HG03196 (cell line): ENCODE results near the gene RNU1-2.
"Not testable (repeated sequence)": the region's sequence is repeated elsewhere in the genome, so short reads cannot be mapped to it uniquely, and the experiment has no call there.

Experiments
- ATAC-seq: cut with Tn5 transposase; IDR thresholded peaks from one replicate; pipeline ENCODE4 v1.9.1; 2021; ENCODE audit not compliant: unreplicated experiment

The RNU1-2 gene

DNA sequence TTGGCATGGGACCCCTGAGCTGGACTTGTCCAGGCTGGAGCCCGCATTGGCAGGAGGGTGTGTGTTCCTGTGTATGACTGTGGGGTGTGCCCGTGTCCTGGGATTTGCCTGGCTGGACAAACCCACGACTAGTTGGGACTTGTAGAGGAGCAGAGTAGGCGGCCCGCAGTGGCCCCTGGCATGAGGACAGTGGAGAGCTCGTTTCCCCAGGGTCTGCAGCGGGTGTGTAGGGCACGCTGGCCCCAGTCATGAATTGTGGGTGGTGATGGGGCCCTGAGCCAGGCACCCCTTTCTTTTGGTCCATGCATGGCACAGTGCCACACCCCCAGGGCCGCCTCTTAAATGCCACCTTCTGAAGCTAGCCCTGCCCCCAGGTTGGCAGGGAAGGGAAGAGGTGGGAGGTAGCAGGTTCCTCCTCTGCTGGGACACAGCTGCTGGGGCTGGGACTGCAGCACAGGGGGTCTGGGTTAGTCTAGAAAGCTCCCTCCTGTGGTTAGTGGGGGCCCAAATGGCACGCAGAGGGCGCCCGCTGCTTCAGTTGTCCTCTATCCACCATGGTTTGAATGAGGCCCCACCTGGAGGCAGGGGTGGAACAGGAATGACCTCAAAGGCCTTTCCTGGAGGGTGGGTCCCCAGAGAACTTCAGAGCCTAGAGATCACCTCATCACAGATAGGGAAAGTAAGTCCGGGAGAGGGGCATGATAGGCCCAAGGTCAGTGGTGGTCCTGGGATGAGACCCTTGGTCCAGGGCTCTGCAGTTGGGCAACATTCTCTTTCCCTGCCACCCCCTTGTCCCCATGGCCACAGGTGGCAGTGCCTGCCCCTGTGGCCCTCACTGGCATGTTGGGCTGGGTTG is 30.1 kb downstream of the RNU1-2 start:
- no peak for ATAC-seq

DNA sequence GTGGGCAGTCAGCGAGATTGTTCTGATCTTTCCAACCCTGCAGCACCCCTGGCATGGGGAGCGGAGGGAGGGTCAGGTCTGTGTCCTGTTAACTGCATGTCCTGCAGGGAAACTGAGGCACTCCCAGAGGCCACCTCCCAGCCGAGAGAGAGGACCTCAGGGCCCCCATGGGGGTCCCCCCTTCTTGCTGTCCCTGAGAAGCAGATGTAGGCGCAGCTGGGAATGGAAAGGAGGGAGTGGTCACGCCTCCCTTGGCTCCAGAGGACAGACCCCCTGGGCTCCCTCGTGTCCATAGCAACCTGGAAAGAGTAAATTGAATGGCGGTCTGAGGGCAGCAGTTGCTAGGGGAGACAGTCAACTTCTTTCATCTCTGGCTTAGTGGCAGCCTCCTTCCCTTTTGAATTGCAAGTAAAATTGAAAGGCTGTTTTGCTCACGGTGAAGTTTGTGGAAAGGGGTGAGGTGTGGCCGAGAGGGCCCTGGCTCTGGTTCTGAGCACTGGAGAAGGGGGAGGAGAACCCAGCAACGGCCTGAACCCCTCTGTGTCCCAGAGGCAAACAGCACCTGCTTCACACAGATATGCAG is 30.8 kb downstream of the RNU1-2 start:
- no peak for ATAC-seq

DNA sequence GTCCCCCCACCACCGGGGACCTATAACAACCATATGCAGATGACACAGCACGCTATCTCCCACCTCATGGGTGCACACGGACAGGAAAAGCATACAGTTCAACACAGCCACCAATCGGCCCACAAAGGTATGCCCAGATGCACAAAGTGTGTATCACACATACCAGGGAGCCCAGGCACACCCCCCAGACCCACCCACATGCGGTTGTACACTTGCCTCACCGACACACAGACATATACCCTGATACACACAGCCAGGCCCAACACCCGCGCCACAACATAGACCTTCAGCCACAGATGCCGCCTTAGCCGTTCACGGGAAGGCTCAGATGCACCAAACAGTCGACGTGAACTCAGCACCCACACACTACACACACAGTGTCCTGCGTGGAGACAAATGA is 31.5 kb downstream of the RNU1-2 start:
- ATAC-seq = no peak

DNA sequence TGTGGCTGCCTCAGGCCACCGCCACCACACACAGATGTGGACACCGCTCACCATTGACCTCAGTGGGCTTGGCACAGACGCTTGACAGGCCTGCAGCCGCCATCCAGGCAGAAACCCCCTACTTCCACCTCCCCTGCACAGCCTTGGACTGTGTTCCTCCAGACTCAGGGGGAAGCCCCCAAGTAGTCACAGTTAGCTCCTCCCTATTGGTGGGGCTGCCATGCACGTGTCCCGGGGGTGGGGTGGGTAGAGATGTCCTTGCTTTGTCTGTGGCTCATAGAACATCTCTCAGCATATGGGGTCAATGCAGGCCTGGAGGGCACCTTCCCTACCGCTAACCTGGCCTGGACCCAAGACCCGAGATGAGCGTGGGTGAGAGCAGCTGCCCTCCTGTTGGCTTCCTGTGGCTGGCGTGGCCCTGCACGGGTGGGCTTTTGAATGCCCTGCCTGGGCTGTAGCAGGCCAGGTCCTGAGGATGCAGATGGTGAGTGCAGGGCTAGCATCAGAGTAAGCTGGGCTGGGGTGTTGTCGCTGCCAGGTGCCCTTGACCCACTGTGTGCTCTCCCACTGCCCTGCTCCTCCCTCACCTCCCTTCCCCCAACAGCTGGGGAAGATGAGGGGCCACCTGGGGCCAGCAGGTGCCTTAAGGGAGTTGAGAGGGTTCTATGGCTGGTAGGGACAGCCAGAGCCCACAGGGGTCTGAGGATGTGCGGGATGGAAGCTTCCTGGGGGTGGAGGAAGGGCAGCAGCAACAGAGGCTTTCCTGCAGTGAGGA is 32.1 kb downstream of the RNU1-2 start:
- no peak for ATAC-seq

DNA sequence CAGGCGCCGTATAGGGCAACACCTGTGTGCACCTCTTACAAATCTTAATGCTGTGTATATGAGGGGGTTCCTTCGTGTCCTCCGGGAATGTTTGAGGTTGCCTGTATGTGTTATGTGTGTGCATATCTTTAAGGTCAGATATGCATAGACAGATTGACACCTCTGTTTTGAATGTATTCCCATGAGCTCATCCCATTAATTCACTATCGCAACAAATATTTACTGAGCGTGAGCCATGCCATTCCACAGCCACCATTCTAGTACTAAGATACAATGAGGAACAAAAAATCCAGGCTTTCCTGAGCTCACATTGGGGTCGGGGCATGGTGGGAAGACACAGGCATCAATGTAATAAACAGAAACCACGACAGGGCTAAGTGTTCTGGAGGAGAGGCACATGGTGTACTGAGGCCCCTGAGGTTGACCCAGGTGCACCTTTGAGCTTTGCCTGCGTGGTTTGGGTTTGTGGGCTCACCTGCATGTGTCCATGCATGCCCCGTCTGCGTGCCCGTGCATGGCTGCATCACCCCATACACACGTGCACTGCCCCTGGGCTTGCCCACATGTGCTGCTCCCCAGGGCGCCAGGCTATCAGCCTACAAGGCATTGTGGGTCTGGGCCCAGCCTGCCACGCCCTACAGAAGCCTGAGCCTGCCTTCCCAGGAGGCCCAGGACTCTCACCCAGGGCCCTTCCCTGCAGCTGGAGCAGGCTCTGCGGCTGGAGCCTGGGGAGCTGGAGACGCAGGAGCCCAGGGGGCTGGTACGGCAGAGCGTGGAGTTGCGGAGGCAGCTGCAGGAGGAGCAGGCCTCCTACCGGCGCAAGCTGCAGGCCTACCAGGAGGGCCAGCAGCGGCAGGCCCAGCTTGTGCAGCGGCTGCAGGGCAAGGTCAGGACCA is 33.6 kb downstream of the RNU1-2 start:
- ATAC-seq = not testable (repeated sequence)

DNA sequence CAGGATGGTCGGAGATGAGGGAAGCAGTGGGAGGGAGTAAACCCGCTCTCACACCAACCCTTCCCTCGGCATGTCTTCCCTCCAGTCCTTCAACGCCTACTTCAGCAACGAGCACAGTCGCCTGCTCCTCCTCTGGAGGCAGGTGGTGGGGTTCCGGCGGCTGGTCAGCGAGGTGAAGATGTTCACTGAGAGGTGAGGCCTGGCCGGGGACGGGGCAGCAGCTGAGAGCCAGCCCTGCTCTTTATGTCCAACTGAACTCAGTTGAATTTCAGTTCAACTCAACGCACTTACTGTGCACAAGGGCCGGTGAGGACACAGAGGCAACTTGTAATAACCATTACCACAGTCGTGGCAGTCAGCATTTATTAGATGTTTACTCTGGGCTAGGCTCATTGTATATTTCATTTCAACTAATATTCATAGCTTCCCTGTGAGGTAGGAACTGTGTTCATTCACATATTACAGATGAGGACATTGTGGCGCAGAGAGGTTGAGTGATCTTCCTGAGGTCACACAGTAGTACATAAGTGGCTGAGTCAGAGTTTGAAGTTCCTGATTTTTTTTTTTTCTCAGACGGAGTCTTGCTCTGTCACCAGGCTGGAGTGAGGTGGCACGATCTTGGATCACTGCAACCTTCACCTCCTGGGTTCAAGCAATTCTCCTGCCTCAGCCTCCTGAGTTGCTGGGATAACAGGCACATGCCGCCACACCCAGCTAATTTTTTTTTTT is 35.6 kb downstream of the RNU1-2 start:
- ATAC-seq = not testable (repeated sequence)

DNA sequence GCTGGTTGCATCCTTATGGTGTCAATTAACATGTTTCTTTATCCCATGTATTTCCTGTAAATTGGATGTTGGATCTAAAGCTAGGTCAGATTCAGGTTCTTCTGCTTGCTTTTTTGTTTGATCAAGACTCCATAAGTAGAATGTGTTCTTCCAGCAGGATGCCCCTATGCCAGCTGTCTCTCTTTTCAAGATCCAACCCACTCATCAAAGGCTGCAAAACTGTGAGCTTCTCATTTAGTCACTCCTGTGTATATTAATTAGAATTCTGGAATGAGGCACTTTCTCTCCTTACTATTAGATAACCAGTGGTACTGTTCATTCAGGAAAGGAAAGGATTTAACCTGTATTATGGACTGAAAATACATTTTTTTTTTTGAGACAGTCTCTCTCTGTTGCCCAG is 38.2 kb downstream of the RNU1-2 start:
- ATAC-seq = not testable (repeated sequence)

DNA sequence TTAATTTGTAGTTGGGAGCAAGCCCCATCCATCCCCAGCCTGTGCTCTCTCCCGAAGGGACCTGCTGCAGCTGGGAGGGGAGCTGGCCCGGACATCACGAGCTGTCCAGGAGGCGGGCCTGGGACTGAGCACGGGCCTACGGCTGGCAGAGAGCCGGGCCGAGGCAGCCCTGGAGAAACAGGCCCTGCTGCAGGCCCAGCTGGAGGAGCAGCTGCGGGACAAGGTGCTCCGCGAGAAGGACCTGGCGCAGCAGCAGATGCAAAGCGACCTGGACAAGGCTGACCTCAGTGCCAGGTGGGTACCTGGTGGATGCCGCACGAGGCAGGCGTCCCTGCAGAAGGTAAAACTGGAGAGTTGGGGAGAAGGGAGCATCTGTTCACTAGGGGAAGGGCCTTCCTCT is 40.8 kb downstream of the RNU1-2 start:
- ATAC-seq = not testable (repeated sequence)

DNA sequence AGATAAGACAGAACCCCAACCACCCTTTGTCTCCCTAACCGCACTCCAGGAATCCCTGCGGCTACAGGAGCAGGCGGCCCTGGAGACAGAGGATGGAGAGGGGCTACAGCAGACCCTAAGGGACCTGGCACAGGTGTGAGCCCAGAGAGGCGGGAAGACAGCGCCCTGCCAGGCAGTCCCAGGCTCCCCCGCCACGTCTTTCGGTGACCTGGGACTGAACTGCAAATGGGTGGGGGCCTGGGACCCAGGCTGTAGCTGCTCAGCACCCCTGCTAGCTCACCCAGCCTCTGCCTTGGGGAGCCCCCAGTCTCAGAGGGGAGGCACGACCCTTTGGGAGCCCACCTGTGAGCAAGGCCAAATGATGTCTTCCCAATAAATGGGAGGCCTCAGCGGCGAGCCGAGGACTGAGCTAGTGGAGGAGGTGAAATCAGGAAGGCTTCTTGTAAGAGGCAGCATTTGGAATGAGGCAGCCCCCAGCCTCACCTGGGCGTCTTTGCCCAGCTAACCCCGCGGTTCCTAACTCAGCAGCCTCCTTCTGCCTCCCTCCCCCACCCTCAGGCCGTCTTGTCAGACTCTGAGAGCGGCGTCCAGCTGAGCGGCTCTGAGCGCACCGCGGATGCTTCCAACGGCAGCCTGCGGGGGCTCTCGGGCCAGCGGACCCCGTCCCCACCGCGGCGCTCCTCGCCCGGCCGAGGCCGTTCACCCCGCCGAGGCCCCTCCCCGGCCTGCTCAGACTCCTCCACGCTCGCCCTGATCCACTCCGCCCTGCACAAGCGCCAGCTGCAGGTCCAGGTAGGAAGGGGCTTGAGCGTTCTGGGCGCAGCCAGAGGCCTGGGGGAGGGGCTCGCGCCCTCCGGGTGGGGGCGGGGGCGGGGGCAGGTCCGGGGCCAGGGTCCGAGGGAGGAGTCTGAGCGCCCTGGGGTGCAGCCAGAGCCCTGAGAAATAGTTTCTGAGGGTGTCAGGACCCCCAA is 42.9 kb downstream of the RNU1-2 start:
- ATAC-seq = no peak

DNA sequence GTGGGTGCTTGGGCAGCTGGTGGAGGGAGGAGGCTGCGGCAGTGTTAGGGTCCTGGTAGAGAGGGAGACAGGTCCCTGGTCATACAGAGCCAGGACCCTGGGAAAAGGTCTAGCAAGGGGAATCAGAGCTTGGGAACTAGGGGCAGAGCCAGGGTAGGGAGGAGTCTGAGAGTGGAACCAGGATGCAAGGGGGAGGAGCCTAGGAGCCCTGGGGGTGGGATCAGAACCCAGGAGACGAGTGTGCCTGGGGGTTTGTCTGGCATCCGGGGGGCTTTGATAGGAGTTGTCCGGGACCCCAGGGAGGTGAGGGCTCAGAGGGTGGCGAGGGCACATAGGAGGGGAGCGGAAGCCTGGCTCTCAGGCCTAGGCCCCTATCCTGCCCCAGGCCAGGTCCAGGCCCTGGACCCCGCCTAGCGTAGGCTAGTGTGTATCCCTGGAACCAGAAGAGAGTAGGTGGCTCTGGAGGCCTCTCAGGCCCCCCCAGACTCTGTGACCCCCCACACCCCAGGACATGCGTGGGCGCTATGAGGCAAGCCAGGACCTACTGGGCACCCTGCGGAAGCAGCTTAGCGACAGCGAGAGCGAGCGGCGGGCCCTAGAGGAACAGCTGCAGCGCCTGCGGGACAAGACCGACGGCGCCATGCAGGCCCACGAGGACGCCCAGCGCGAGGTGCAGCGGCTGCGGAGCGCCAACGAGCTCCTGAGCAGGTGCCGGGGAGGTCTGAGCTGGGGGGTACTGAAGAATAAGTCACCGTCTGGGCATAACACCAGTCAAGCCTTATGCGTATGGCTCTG is 43.8 kb downstream of the RNU1-2 start:
- ATAC-seq = not testable (repeated sequence)

DNA sequence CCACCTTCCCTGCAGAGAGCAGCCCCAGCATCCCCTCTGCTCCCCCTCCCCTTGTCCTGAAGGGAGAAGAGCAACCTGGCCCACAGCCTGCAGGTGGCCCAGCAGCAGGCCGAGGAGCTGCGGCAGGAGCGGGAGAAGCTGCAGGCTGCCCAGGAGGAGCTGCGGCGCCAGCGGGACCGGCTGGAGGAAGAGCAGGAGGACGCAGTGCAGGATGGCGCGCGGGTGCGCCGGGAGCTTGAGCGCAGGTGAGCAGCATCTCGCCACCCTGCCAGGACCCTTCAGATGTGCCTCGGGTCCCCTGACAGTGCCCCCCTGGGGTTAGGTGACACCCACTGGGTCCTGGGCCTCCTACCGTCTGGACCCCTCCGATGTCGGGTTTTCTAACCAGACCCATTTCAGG is 48.3 kb downstream of the RNU1-2 start:
- ATAC-seq = no peak

DNA sequence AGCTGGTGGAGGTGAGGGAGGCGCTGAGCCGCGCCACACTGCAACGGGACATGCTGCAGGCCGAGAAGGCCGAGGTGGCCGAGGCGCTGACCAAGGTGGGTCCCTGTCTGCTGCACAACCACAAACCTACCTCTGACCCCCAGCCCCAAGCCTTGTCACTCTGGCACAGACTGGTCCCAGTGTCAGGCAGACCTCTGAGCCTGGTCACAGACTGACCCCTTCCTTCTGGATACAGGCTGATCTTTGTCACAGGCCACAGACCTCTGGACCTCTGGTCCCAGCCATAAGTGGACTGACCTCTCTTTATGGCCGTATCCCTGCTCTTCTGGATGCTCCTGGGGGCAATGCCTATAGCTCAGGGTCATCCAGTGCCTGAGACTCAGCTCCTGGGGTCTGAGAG is 49.7 kb downstream of the RNU1-2 start:
- not testable (repeated sequence) for ATAC-seq
